ENCODE results near the gene PCSK5.
"Not testable (repeated sequence)": the region's sequence is repeated elsewhere in the genome, so short reads cannot be mapped to it uniquely, and the experiment has no call there.

PCSK5 gene

GRCh38 chr9:76022317-76022716 is 131.8 kb downstream of the PCSK5 start:
- no peak for DNase-seq

- no peak for DNase-seq
These were observed 133.3 kb downstream of the PCSK5 start for GRCh38 chr9:76023715-76024195.

- DNase-seq: no peak
These were observed 134.8 kb downstream of the PCSK5 start for GRCh38 chr9:76025286-76025685.

GRCh38 chr9:76026796-76027195 is 136.3 kb downstream of the PCSK5 start:
- no peak for DNase-seq

- DNase-seq: peak; percentile 70
These were observed 136.9 kb downstream of the PCSK5 start for GRCh38 chr9:76027416-76027815.

GRCh38 chr9:76027861-76028260 is 137.4 kb downstream of the PCSK5 start:
- no peak for DNase-seq

- DNase-seq: no peak
These were observed 141.7 kb downstream of the PCSK5 start for GRCh38 chr9:76032038-76032796.

GRCh38 chr9:76032797-76033373 is 142.4 kb downstream of the PCSK5 start:
- DNase-seq: no peak

- no peak for DNase-seq
These were observed 143.6 kb downstream of the PCSK5 start for GRCh38 chr9:76034049-76034448.

- DNase-seq: no peak
These were observed 146.3 kb downstream of the PCSK5 start for GRCh38 chr9:76036762-76037161.

- DNase-seq: peak; percentile 34
These were observed 147.2 kb downstream of the PCSK5 start for GRCh38 chr9:76037587-76038225.

GRCh38 chr9:76038431-76038830 is 148.0 kb downstream of the PCSK5 start:
- no peak for DNase-seq

GRCh38 chr9:76044266-76044819 is 153.9 kb downstream of the PCSK5 start:
- DNase-seq: no peak

- no peak for DNase-seq
These were observed 154.7 kb downstream of the PCSK5 start for GRCh38 chr9:76045221-76045620.

GRCh38 chr9:76049341-76049740 is 158.9 kb downstream of the PCSK5 start:
- peak; percentile 26 for DNase-seq

- no peak for DNase-seq
These were observed 177.2 kb downstream of the PCSK5 start for GRCh38 chr9:76067696-76068095.

GRCh38 chr9:76077537-76077936 is 187.1 kb downstream of the PCSK5 start:
- DNase-seq: no peak

- not testable (repeated sequence) for DNase-seq
These were observed 190.8 kb downstream of the PCSK5 start for GRCh38 chr9:76081281-76081680.

- no peak for DNase-seq
These were observed 191.6 kb downstream of the PCSK5 start for GRCh38 chr9:76082057-76082456.

GRCh38 chr9:76085596-76085995 is 195.1 kb downstream of the PCSK5 start:
- DNase-seq: no peak

GRCh38 chr9:76086539-76086938 is 196.1 kb downstream of the PCSK5 start:
- DNase-seq: peak; percentile 29

GRCh38 chr9:76087976-76088375 is 197.5 kb downstream of the PCSK5 start:
- DNase-seq: no peak

GRCh38 chr9:76090330-76090729 is 199.9 kb downstream of the PCSK5 start:
- no peak for DNase-seq

GRCh38 chr9:76090909-76091308 is 200.4 kb downstream of the PCSK5 start:
- DNase-seq: no peak
